Adrenal gland (tissue), 12 donors: ENCODE data around the gene HRNR. TPM values are rescaled to one million over a fixed set of nuclear protein-coding genes. Genes with fewer than 3 reads are reported as not detected.

Experiments
- DNase-seq, 7 donors: peaks; one replicate each; pipeline ENCODE4 v3.0.0-alpha.2; 2019 to 2020
- H3K27ac ChIP-seq, 5 donors: fragments of 200-600 bp; sonication (generic) in 4 of 5; 1 replicate in 3 of 5; 2 replicates in 2 of 5; pipeline versions ENCODE4 v1.5.1 to v1.8.0; 2016 to 2020; ENCODE audit warnings: mild to moderate bottlenecking in 1 of 5
- H3K27me3 ChIP-seq: fragments of 200-600 bp; 2 replicates; pipeline ENCODE4 v1.8.0; 2021
- H3K36me3 ChIP-seq, 2 donors: fragments of 200-600 bp; replicated peaks in 1 of 2; 1 replicate in 1 of 2; 2 replicates in 1 of 2; pipeline versions ENCODE4 v1.5.1 to v1.8.0; 2018 to 2022
- H3K4me1 ChIP-seq, 2 donors: fragments of 200-600 bp; replicated peaks in 1 of 2; 1 replicate in 1 of 2; 2 replicates in 1 of 2; pipeline versions ENCODE4 v1.5.1 to v1.8.0; 2018 to 2021
- H3K4me3 ChIP-seq, 4 donors: fragments of 200-600 bp; sonication (generic) in 3 of 4; one replicate each; pipeline ENCODE4 v1.5.1; 2016 to 2018
- H3K9me3 ChIP-seq, 3 donors: fragments of 200-600 bp; sonication (generic) in 1 of 3; replicated peaks in 1 of 3; 1 replicate in 2 of 3; 2 replicates in 1 of 3; pipeline versions ENCODE4 v1.5.1 to v1.8.0; 2016 to 2021
- POLR2A ChIP-seq, 2 donors: fragments of 450-650 bp; IDR thresholded peaks; one replicate each; pipeline ENCODE4 v1.6.1; 2017; ENCODE audit warnings: antibody characterized with exemption in 2 of 2, mild to moderate bottlenecking in 2 of 2, moderate library complexity in 1 of 2
- WGBS, 4 donors: extraction: QIAGEN DNeasy Blood & Tissue Kit in 2 of 4; methylation state at CpG; one replicate each; pipeline versions ENCODE4 v1.1.5 to v1.1.7; 2013 to 2017; 5-methylcytosine and 5-hydroxymethylcytosine counted together
- intact Hi-C, 2 donors: fragments of 100-400 bp; cut with DNase I; formaldehyde crosslinking; loops; one replicate each; pipeline versions ENCODE4 v1.14.1 to v1.15.0; 2022 to 2023
- polyA plus RNA-seq, 3 donors: library from polyadenylated mRNA; stranded (reverse); fragments of 200-250 nt in 2 of 3; fragments of 350-450 nt in 1 of 3; fragmentation: Illumina TruSeq in 1 of 3; extraction: RNeasy Lipid Tissue Mini Kit (QIAGEN cat#74804) in 1 of 3; gene quantifications; one replicate each; pipeline ENCODE4 v1.2.3, GENCODE V29; 2013 to 2014
- total RNA-seq, 9 donors: library from RNA; depleted of rRNA in 4 of 9; stranded (reverse); fragments of >200 nt in 4 of 9; fragments of 120-200 nt in 1 of 9; fragmentation: NEBNext Ultra II Directional in 1 of 9; extraction: Animal tissue kit (Norgen Biotek cat#: 25700) in 1 of 9; gene quantifications; one replicate each; pipeline versions ENCODE4 v1.1.0 to v1.2.4, GENCODE V29; 2013 to 2023
- TF ChIP-seq, protein P1 (sequence below), 6 experiments: fragments of 450-650 bp in 4 of 6; fragments of 200-600 bp in 2 of 6; sonication (generic) in 1 of 6; IDR thresholded peaks; 1 replicate in 5 of 6; 2 replicates in 1 of 6; pipeline versions ENCODE4 v1.5.1 to v1.8.0; 2016 to 2021; ENCODE audit warnings: antibody characterized with exemption in 6 of 6, mild to moderate bottlenecking in 2 of 6, moderate library complexity in 1 of 6
- donor health status: healthy with polysubstance abuse.
- donor health status: Bipolar disorder and iron deficiency.
- donor health status: DM: yes; HTN: yes; CAD: no.
- donor health status: DM: no; HTN: no; CAD: no.
- donor health status: DM: no; HTN: no; CAD: no.
- donor health status: DM: yes; HTN: yes; CAD: no.

The HRNR gene
- total and polyA plus RNA-seq, 12 donors = under 0.01 TPM; not detected in 9

DNA sequence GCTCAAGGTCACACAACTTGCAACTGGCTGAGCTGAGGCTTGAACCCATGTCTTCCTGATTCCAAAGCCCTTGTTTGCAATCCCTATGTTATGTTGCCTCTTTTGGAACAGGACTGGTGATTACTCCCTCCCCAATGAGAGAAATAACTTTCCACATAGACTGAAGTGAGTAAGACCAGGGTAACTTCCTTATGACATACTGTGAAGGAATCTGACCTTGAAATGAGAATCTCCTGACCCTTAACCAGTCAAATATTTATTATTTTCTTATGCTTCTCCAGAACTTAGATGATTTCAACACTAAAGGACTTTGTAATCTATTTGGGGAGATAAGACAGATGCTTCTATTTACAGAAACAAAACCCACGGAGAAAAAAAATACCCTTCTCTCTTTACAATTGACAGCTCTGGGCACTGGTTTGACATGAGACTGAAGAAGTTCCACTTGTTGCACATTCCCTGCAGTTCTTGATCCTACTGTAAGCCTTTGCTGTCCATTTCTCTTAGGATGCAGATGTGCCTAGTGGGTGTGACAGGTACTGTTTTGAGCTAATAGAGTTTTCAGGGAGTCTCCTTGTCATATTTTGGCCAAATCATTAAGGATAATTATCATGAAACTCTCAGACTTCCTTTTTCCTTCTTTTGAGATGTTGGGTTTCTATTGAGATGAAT lies 61.1 kb downstream of the HRNR start:
- DNase-seq = no peak
- TF ChIP-seq, protein P1, sequence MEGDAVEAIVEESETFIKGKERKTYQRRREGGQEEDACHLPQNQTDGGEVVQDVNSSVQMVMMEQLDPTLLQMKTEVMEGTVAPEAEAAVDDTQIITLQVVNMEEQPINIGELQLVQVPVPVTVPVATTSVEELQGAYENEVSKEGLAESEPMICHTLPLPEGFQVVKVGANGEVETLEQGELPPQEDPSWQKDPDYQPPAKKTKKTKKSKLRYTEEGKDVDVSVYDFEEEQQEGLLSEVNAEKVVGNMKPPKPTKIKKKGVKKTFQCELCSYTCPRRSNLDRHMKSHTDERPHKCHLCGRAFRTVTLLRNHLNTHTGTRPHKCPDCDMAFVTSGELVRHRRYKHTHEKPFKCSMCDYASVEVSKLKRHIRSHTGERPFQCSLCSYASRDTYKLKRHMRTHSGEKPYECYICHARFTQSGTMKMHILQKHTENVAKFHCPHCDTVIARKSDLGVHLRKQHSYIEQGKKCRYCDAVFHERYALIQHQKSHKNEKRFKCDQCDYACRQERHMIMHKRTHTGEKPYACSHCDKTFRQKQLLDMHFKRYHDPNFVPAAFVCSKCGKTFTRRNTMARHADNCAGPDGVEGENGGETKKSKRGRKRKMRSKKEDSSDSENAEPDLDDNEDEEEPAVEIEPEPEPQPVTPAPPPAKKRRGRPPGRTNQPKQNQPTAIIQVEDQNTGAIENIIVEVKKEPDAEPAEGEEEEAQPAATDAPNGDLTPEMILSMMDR (IDR thresholded peaks at IDR 0.05) = peak in 1 of 6 experiments; percentile 12
- TF ChIP-seq POLR2A (IDR thresholded peaks at IDR 0.05) = no peak
- Histone ChIP-seq H3K9me3 (no peaks in the 10 kb centered on the region), H3K36me3 (no peaks in the 10 kb centered on the region), H3K27me3 (no peaks in the 10 kb centered on the region), H3K4me1 (peaks cover 4 to 5% of the 10 kb centered on the region in 2 donors), H3K4me3 (no peak overlapping the region), H3K27ac (peak overlapping the region in 1 of 5 donors; percentile 54)
- intact Hi-C loops = no loop called here
- 0 to 22% (median 5%) methylated on average over 1 of the region's 1 CpG for WGBS, 4 donors

Other genes with a start within 250 kb of the HRNR start
- 100 to 1,000 TPM in 5 of 9 donors, 10 to 100 TPM in 4; 24.9 to 463 (median 190) TPM for gene S100A10, start 230.3 kb downstream of the HRNR start, total RNA-seq
- gene S100A10, start 230.3 kb downstream of the HRNR start, polyA plus RNA-seq = 100 to 1,000 TPM; 439 to 860 (median 798) TPM
- 100 to 1,000 TPM in 7 of 9 donors, 10 to 100 TPM in 2; 66.8 to 251 (median 148) TPM for gene S100A11, start 187.2 kb downstream of the HRNR start, total RNA-seq
- gene S100A11, start 187.2 kb downstream of the HRNR start, polyA plus RNA-seq = 1,000 to 10,000 TPM in 1 of 3 donors, 100 to 1,000 TPM in 2; 308 to 1,160 (median 987) TPM
- gene TCHHL1, start 135.1 kb downstream of the HRNR start, total RNA-seq = not detected
- not detected for gene TCHHL1, start 135.1 kb downstream of the HRNR start, polyA plus RNA-seq
- gene TCHH, start 108.7 kb downstream of the HRNR start, total RNA-seq = under 1 TPM in 8 of 9 donors, not detected in 1; under 0.01 to 0.30 (median 0.13) TPM
- under 1 TPM; 0.05 to 0.32 (median 0.17) TPM for gene TCHH, start 108.7 kb downstream of the HRNR start, polyA plus RNA-seq
- not detected for gene RPTN, start 65.0 kb downstream of the HRNR start, total RNA-seq
- not detected for gene RPTN, start 65.0 kb downstream of the HRNR start, polyA plus RNA-seq
- not detected for gene FLG, start 101.0 kb upstream of the HRNR start, total RNA-seq
- gene FLG, start 101.0 kb upstream of the HRNR start, polyA plus RNA-seq = not detected
- gene FLG2, start 135.8 kb upstream of the HRNR start, total RNA-seq = not detected
- gene FLG2, start 135.8 kb upstream of the HRNR start, polyA plus RNA-seq = not detected
- gene CRNN, start 190.1 kb upstream of the HRNR start, total RNA-seq = not detected
- 1 to 10 TPM in 2 of 3 donors, not detected in 1; 1.0 to 2.1 TPM for gene CRNN, start 190.1 kb upstream of the HRNR start, polyA plus RNA-seq